Measurements from ENCODE around the gene FAM9C. TPM values are rescaled to one million over a fixed set of nuclear protein-coding genes. Genes with fewer than 3 reads are reported as not detected.
"Not testable (repeated sequence)": the region's sequence is repeated elsewhere in the genome, so short reads cannot be mapped to it uniquely, and the experiment has no call there.

The FAM9C gene
- total RNA-seq, 1 donor from 2014 or later: 0.31 TPM

- no peak for DNase-seq
Observed at GRCh38 chrX:13043138-13043537, 1.3 kb downstream of the FAM9C start.

- no peak for DNase-seq
Observed at GRCh38 chrX:13036896-13037295, 7.5 kb downstream of the FAM9C start.

GRCh38 chrX:13033193-13033592 is 11.2 kb downstream of the FAM9C start:
- DNase-seq: no peak

GRCh38 chrX:13029887-13030771 is 14.3 kb downstream of the FAM9C start:
- no peak for DNase-seq

- no peak for DNase-seq
Observed at GRCh38 chrX:13029637-13029886, 14.9 kb downstream of the FAM9C start.

- DNase-seq: no peak
Observed at GRCh38 chrX:13028871-13029636, 15.4 kb downstream of the FAM9C start.

GRCh38 chrX:13026877-13027652 is 17.4 kb downstream of the FAM9C start:
- DNase-seq: no peak

GRCh38 chrX:13024986-13025385 is 19.4 kb downstream of the FAM9C start:
- no peak for DNase-seq

- DNase-seq: no peak
Observed at GRCh38 chrX:13023979-13024378, 20.4 kb downstream of the FAM9C start.

GRCh38 chrX:13023567-13023966 is 20.9 kb downstream of the FAM9C start:
- no peak for DNase-seq

- no peak for DNase-seq
Observed at GRCh38 chrX:13022926-13023325, 21.5 kb downstream of the FAM9C start.

- not testable (repeated sequence) for DNase-seq
Observed at GRCh38 chrX:13016731-13017130, 27.7 kb downstream of the FAM9C start.

- no peak for DNase-seq
Observed at GRCh38 chrX:13015536-13016236, 28.7 kb downstream of the FAM9C start.

GRCh38 chrX:13014111-13015096 is 30.0 kb downstream of the FAM9C start:
- DNase-seq: no peak

- no peak for DNase-seq
Observed at GRCh38 chrX:13013363-13014110, 30.9 kb downstream of the FAM9C start.

- no peak for DNase-seq
Observed at GRCh38 chrX:13010546-13010945, 33.9 kb downstream of the FAM9C start.

GRCh38 chrX:13009844-13010243 is 34.6 kb downstream of the FAM9C start:
- DNase-seq: no peak

GRCh38 chrX:13009273-13009672 is 35.1 kb downstream of the FAM9C start:
- DNase-seq: no peak

- DNase-seq: no peak
Observed at GRCh38 chrX:13008851-13009250, 35.6 kb downstream of the FAM9C start.

GRCh38 chrX:13008189-13008533 is 36.3 kb downstream of the FAM9C start:
- no peak for DNase-seq

Measured in occipital lobe (tissue), 2 donors.